GM21529 (cell line): ENCODE data around the gene OR5AP2.
"Not testable (repeated sequence)": the region's sequence is repeated elsewhere in the genome, so short reads cannot be mapped to it uniquely, and the experiment has no call there.

Experiments used
- ATAC-seq: cut with Tn5 transposase; IDR thresholded peaks from one replicate; pipeline ENCODE4 v1.9.1; 2021; ENCODE audit not compliant: unreplicated experiment

OR5AP2 gene

GRCh38 chr11:56642339-56642738 lies at the start of gene OR5AP2:
OR5AP2 (minus strand) TSS chr11:56642439; CDS start chr11:56642439, 0 bp downstream.
- ATAC-seq = no peak

GRCh38 chr11:56691179-56691578 lies 48.9 kb upstream of the OR5AP2 start:
- ATAC-seq = not testable (repeated sequence)

- ATAC-seq = no peak
Measured at GRCh38 chr11:56688554-56689100, 46.4 kb upstream of the OR5AP2 start.

- no peak for ATAC-seq
Measured at GRCh38 chr11:56670984-56671383, 28.7 kb upstream of the OR5AP2 start.

GRCh38 chr11:56663386-56663785 lies 21.1 kb upstream of the OR5AP2 start, which contains the start of gene OR5AR1:
OR5AR1 (plus strand) TSS chr11:56663686; CDS start chr11:56663686, 0 bp downstream.
- no peak for ATAC-seq

- no peak for ATAC-seq
Measured at GRCh38 chr11:56659755-56660154, 17.5 kb upstream of the OR5AP2 start.

GRCh38 chr11:56637500-56637899 lies 4.7 kb downstream of the OR5AP2 start:
- no peak for ATAC-seq

- no peak for ATAC-seq
Measured at GRCh38 chr11:56636861-56637260, 5.4 kb downstream of the OR5AP2 start.

GRCh38 chr11:56632329-56632728 lies 9.9 kb downstream of the OR5AP2 start:
- ATAC-seq = no peak

GRCh38 chr11:56625946-56626345 lies 16.3 kb downstream of the OR5AP2 start:
- no peak for ATAC-seq

- peak; percentile 63 for ATAC-seq
Measured at GRCh38 chr11:56624661-56625110, 17.6 kb downstream of the OR5AP2 start.

- ATAC-seq = no peak
Measured at GRCh38 chr11:56611174-56611573, 31.1 kb downstream of the OR5AP2 start.

- not testable (repeated sequence) for ATAC-seq
Measured at GRCh38 chr11:56592088-56592717, 50.0 kb downstream of the OR5AP2 start.
